ENCODE results near the gene SLC9C1. TPM values are rescaled to one million over a fixed set of nuclear protein-coding genes. Genes with fewer than 3 reads are reported as not detected.

Gene SLC9C1
- total and polyA plus RNA-seq, 9 of the 15 experiments (the other 6 are each of a cell fraction or from before 2014, with no cell fraction given) = not detected

- TF ChIP-seq ZNF512 (tag; IDR thresholded peaks at IDR 0.05) (no peak), POLR2B (IDR thresholded peaks at IDR 0.05; ENCODE audit: low read depth, partially characterized antibody) (no peak), POLR3A (IDR thresholded peaks at IDR 0.05; ENCODE audit: borderline replicate concordance, extremely low read depth, insufficient read depth, insufficient read length) (no peak), JUND (IDR thresholded peaks at IDR 0.05; ENCODE audit: borderline replicate concordance, low read depth, low read length) (peak; percentile 47; the same call in 1 of the 2 replicates), JUND (tag; IDR thresholded peaks at IDR 0.05; ENCODE audit: borderline replicate concordance, low read depth, low read length) (peak; percentile 70; the same call in 2 of the 3 replicates), DNMT1 (IDR thresholded peaks at IDR 0.05) (no peak), ZNF707 (CRISPR knock-in tag; conservative IDR thresholded peaks at IDR 0.05) (no peak), CHD1 (IDR thresholded peaks at IDR 0.05; ENCODE audit: low read length) (no peak), MYNN (IDR thresholded peaks at IDR 0.05) (no peak), MYNN (CRISPR knock-in tag; IDR thresholded peaks at IDR 0.05) (no peak), ZNF41 (CRISPR knock-in tag; conservative IDR thresholded peaks at IDR 0.05) (no peak), HDAC6 (IDR thresholded peaks at IDR 0.05; ENCODE audit: low read depth, low read length) (no peak), ZNF561 (CRISPR knock-in tag; conservative IDR thresholded peaks at IDR 0.05) (no peak), NCOA2 (IDR thresholded peaks at IDR 0.05; ENCODE audit: partially characterized antibody in 2 of 2) (no peak), STAT6 (CRISPR knock-in tag; IDR thresholded peaks at IDR 0.05) (no peak), YBX1 (IDR thresholded peaks at IDR 0.05) (no peak), PTRF (tag; IDR thresholded peaks at IDR 0.05) (no peak), MAFK (IDR thresholded peaks at IDR 0.05; ENCODE audit: low read length) (no peak), ZNF282 (CRISPR knock-in tag; IDR thresholded peaks at IDR 0.05) (no peak), MAZ (CRISPR knock-in tag; conservative IDR thresholded peaks at IDR 0.05 in 1 of 2, IDR thresholded peaks at IDR 0.05 in 1 of 2) (no peak), SMARCC2 (IDR thresholded peaks at IDR 0.05; ENCODE audit: low read depth) (no peak), PKNOX1 (IDR thresholded peaks at IDR 0.05) (peak; percentile 52), MAFG (tag; conservative IDR thresholded peaks at IDR 0.05) (0 out of 2 replicates have a peak, but pooled peaks have one; percentile 39), FUS (optimal IDR thresholded peaks at IDR 0.05; ENCODE audit: low read depth, low read length) (no peak), ZNF431 (CRISPR knock-in tag; IDR thresholded peaks at IDR 0.05) (no peak), RBM25 (IDR thresholded peaks at IDR 0.05; ENCODE audit: low read depth, low read length, severe bottlenecking) (no peak), ZKSCAN3 (CRISPR knock-in tag; IDR thresholded peaks at IDR 0.05) (no peak), CREM (IDR thresholded peaks at IDR 0.05; ENCODE audit: low read depth) (peak; percentile 52; the same call in 1 of the 2 replicates)
Measured at GRCh38 chr3:112097378-112097777, 196.6 kb downstream of the SLC9C1 start (continued).
